Measurements from ENCODE around the gene SH3BP2. TPM values are rescaled to one million over a fixed set of nuclear protein-coding genes. Genes with fewer than 3 reads are reported as not detected.

SH3BP2 gene
- total RNA-seq, 1 experiment from 2014 or later = 16.9 TPM

- DNase-seq (ENCODE audit: low read depth) = no peak
Observed at GRCh38 chr4:2850966-2851798, 58.3 kb downstream of the SH3BP2 start.

DNA sequence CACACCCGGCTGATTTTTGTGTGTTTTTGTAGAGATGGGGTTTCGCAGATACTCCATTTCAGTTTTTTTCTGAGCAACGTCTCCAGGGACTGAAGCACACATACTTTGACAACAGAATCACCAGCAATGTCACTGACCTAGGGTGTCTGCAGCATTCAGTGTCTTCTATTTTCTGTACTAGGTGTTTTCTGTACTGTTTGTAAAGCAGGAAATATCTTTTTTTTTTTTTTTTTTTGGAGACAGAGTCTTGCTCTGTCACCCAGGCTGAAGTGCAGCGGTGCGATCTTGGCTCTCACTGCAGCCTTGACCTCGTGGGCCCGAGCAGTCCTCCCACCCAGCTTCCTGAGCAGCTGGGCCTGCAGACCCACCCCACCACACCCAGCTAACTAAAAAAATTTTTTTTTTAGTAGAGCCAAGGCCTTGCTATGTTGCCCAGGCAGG is 59.6 kb downstream of the SH3BP2 start:
- no peak for DNase-seq (ENCODE audit: low read depth)

GRCh38 chr4:2855584-2855983 is 62.7 kb downstream of the SH3BP2 start:
- no peak for DNase-seq (ENCODE audit: low read depth)

DNA sequence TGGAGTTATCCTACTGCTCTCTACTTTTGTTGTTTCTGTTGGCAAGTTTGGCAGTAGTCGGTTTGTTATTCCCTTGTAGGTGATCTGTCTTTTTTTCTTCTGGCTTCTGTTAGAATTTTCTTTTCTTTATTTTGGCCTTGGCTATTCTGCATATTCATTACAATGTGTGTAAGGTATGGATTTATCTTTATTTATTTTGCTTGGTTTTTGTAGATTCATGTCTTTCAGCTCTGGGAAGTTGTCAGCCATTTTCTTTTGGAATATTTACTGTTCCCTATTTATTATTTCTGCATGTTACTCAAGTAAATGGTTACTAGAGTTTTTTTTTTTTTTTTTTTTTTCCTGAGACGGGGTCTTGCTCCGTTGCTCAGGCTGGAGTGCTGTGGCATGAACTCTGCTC is 63.4 kb downstream of the SH3BP2 start:
- DNase-seq (ENCODE audit: low read depth) = no peak

DNA sequence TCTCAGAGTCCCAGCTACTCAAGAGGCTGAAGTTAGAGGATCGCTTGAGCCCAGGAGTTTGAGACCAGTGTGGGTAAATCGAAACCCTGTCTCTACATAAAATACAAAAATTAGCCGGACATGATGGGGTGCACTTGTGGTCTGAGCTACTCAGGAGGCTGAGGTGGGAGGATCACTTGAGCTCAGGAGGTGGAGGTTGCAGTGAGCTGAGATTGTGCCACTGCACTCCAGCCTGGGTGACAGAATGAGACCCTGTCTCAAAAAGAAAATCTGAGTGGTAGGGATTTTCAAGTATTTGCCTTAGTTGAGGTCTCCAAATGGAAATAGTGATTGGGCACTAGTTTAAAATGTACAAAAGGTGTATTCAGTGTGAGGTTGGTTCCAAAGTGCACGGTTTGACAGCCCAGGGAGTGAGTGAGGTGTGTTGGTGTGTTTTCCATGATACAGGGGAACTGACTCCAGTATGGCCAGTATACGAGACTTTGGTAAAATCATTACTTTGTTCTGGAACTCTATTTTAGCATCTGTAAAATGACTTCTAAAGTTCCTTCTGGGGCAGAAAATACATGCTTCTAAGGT is 64.6 kb downstream of the SH3BP2 start:
- DNase-seq (ENCODE audit: low read depth) = no peak

DNA sequence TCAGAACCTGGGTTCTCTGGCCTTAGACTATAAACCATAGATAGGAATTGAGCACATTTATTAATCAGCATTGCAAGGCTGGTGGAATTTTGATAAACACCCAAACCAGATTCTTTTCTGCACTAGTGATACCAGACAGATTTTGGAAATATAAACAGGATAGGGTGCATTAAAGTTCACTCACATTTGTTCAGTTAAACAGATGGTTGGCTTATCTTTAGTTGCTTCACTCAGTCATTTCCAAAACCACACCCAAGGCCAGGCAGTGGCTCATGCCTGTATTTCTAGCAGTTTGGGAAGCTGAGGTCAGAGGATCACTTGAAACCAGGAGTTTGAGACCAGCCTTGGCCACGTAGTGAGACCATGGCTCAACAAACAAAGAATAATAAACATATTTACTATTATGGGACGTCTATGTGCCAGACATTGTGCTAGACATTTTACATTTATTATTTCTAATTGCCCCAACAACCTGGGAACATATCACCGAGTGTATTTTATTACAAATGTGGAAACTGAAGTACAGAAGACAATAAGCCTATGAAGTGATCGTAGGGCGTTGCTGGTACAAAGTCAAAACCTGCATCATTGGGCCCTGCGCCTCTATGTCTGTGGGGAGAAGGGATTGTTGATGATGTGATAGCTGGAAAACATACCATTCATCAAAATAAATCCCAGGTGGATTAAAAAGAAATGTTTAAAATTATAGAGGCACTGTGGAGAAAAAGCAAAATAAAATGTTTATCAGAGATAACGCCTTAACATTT is 65.7 kb downstream of the SH3BP2 start:
- no peak for DNase-seq (ENCODE audit: low read depth)

- no peak for DNase-seq (ENCODE audit: low read depth)
Observed at GRCh38 chr4:2859514-2859913, 66.6 kb downstream of the SH3BP2 start.

GRCh38 chr4:2860391-2861348 is 67.8 kb downstream of the SH3BP2 start:
- DNase-seq (ENCODE audit: low read depth) = no peak

GRCh38 chr4:2861631-2862436 is 68.9 kb downstream of the SH3BP2 start:
- no peak for DNase-seq (ENCODE audit: low read depth)

- peak; percentile 46 for DNase-seq (ENCODE audit: low read depth)
Observed at GRCh38 chr4:2862528-2862927, 69.6 kb downstream of the SH3BP2 start.

- DNase-seq (ENCODE audit: low read depth) = no peak
Observed at GRCh38 chr4:2863649-2864048, 70.8 kb downstream of the SH3BP2 start.

GRCh38 chr4:2865196-2865780 is 72.4 kb downstream of the SH3BP2 start:
- DNase-seq (ENCODE audit: low read depth) = no peak

DNA sequence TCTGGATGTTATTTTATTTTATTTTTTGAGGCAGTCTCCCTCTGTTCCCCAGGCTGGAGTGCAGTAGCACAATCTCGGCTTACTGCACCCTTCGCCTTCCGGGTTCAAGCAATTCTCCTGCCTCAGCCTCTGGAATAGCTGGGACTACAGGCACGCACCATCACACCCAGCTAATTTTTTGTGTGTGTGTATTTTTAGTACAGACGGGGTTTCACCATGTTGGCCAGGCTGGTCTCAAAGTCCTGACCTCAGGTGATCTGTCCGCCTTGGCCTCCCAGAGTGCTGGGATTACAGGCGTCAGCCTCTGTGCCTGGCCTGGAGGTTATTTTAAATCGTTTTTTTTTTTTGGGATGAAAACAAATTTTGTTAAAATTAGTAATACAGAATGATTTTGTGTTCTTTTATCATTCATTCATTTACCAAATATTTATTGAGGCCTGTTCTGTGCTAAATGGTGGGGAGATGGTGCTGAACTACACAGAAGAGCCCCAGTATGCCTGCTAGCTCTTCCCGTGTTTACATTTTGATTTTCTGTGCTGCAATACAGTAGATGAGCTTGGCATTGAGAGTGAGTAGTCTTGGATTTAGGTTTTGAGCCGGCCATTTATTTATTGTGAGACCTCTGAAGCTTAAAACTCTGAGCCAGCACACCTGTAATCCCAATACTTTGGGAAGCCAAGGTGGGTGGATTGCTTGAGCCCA is 73.4 kb downstream of the SH3BP2 start:
- DNase-seq (ENCODE audit: low read depth) = no peak

DNA sequence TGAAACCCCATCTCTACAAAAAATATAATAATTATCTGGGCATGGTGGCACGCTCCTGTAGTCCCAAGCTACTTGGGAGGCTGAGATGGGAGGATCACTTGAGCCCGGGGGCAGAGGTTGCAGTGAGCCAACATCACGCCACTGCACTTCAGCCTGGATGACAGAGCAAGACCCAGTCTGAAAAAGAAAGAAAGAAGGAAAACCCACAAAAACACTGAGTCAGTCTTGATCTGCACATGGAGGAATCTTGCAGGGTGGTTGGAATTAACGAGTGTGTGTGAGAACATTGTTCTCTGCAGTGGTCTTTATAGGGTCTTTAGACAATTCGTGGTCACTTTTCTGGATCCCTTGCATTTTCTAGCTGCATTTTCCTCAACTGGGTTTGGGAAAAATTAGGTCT is 74.0 kb downstream of the SH3BP2 start:
- peak; percentile 30 for DNase-seq (ENCODE audit: low read depth)

GRCh38 chr4:2867758-2868491 is 75.0 kb downstream of the SH3BP2 start:
- no peak for DNase-seq (ENCODE audit: low read depth)

GRCh38 chr4:2868877-2869487 is 76.1 kb downstream of the SH3BP2 start:
- no peak for DNase-seq (ENCODE audit: low read depth)

DNA sequence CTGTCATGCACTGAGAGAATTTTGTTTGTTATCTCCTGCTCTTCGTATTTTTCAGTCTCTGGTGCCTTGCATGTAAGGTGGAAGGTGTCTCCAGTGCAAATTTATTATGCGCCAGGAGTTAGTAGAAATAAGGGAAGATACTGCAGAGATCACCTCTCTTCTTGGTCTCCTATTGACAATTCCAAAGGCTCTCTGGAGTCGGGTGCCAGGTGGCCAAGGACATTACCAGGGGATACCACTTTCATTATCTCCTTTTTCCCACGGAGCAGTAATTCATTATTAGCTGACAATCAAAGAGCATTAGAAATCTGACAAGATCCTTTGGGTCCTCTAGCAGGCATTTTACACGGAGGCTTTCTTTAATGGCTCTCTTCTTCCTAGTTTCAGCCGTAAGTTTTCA is 76.8 kb downstream of the SH3BP2 start:
- no peak for DNase-seq (ENCODE audit: low read depth)

DNA sequence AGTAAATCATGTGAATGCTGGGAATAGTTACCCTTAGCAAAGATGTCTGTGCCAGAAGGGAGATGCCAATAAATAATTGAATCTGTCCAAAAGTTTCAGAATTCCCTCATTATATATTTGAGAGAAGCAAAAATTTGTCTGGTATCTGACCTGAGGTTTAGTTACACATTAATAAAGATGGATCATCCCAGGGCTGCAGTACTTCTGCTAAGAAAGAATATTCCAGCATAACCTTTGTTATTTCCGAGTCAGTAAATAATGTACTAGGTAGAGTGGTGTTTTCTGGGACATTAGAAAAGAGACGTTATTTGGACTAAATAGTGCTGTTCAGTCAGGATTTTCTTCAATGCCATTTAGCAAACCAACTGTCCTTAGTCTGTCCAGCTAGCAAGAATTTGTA is 77.2 kb downstream of the SH3BP2 start:
- no peak for DNase-seq (ENCODE audit: low read depth)

GRCh38 chr4:2871466-2871865 is 78.6 kb downstream of the SH3BP2 start:
- DNase-seq (ENCODE audit: low read depth) = no peak
